ENCODE data around the gene PDE4D.
"Not testable (repeated sequence)": the region's sequence is repeated elsewhere in the genome, so short reads cannot be mapped to it uniquely, and the experiment has no call there.

The PDE4D gene

DNA sequence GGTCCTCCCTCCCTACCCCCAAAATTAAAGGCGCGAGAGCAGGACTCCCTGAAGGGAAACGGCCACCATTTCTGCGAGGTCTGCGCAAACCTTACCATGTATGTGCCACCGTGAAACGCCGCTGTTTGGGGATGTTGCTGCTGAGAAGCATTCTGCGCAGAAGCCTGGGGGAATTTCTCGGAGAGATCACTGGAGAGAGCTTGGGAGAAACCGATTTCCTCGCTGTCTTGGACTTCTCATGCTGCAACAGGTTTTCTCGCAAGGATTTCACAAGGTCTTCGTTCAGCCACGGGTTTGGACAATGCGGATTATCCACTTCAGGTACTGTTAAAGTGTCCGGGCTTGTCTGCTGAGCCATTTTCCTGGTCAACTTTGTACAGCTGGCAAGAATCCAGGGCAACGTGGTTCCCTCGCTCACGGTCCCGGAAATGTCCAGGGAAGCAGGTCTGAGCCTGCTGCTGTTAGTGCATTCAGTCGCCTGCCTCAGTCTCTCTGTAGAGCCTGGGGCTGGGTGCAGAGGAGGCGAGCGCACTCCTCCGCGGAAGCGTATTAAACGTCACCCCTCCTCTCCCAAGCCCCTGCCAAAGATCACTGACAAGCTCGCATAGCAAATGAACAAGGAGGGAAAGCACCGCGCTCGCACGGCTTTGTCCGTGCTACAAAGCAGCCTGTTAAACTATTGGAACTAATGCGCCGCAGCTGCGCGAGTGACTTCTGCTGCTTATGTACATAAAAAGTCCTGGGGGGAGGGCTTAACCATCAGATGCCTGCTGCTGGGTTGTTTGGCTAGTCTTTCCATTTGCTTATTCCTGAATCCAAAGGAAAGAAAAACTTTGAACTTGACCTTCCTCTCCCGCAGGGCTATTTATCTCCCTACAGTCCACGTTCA lies 125.1 kb downstream of the PDE4D start:
- no peak for DNase-seq (ENCODE audit: low read depth)

DNA sequence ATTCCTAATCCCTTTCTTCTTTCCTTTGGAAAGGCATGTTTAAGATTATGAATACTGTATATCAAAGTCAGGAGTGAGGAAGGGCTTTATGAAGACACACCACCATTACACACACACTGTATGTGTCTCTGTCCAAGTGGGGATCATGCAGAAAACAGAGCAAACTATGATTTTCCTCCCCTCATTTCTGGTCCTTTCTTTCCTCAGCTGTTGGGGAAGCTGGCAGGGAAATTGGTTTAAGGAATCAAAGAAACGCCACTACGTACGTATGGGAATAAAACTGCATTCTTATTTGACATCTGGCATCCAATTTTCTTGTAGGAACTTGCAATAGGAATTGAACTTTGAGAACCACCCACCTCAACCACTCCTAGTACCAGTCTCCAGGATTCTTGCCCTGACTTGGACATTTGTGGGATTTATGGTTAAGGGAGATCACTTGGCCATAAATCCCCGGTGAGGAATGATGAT lies 125.8 kb downstream of the PDE4D start:
- no peak for DNase-seq (ENCODE audit: low read depth)

DNA sequence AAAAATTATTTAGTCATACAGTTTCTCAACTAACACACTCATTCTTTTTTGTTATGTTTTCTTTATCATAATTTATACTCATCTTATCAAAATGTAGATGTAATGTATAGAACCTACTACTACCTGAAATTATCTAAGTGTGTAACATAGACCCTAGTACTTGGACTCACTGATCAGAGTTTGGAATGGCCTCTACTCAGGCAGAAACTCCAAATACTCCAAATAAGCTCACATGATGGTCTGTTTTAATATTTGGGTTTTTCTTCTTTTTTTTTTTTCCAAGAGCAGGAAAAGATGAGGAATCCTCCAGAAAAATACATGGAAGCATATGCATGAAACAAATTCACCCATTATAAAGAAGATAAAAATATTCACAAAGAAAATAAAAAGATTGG lies 126.3 kb downstream of the PDE4D start:
- no peak for DNase-seq (ENCODE audit: low read depth)

DNA sequence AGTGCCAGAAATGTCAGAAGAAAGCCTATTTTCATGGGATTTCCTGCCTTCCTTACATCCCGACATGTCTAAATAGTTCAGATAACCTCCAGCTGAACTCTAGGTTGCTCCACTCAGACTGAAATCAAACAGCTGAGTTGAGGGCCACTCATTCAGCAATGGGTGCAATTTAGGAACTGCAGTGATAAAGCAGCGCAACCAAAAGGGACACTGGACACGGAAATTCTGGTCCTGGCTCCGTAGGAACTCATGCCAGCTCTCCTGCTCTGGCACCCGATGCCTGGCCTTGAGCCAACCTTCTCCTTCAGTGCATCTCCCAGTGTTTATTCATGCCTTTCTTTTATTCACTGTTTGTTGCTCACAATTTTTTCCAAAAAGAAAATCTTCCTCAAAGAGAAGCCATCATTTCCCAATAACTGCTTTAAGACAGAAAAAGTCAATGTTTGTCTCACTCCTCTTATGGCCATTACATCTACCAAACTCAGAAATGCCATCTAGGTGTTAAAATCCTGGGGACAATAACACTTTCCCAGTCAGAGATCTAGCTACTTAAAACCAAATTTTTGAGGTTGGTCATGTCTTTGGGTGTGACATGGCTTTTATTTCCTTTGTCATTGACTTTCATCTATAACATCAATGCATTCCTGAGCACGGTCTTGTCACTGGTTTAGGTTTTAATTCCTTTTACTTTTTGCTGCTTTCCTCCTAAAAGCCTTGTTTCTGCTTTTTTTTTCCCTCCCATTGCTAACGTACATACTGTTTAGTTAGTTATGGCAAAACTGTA lies 126.9 kb downstream of the PDE4D start:
- no peak for DNase-seq (ENCODE audit: low read depth)

DNA sequence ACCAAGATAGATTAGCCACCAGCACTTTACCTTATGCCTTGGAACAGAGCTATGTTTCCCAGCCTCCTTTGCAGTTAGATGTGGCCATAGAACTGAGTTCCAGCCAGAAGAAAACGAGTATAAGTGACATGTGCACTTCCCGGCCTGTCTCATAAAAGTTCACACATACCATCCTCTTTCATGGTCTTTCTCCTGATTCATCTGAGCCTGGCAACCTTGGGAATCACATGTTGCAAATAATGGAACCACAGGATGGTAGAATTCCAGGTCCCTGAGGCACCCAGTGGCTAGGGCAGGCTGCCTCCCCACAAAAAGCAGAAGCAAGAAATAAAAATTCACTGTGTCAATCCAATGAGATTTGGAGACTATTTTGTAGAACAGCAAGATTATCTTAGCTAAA lies 128.1 kb downstream of the PDE4D start:
- no peak for DNase-seq (ENCODE audit: low read depth)

DNA sequence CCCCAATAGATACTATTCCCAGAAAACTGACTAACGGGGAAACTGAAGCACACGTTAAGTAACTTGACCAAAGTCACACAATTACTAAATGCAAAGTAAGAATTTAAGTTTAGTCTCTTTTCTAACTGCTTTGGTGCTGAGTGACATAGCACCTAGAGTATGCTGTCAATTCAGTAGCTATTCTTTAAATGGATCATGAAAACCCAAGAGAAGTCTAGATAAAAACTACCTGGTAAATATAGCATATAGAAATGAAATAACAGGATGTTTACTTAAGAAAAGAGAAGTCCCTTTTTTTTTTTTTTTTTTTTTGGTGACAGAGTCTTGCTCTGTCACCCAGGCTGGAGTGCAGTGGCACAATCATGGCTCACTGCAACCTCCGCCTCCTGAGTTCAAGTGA lies 129.2 kb downstream of the PDE4D start:
- DNase-seq (ENCODE audit: low read depth), result no peak

DNA sequence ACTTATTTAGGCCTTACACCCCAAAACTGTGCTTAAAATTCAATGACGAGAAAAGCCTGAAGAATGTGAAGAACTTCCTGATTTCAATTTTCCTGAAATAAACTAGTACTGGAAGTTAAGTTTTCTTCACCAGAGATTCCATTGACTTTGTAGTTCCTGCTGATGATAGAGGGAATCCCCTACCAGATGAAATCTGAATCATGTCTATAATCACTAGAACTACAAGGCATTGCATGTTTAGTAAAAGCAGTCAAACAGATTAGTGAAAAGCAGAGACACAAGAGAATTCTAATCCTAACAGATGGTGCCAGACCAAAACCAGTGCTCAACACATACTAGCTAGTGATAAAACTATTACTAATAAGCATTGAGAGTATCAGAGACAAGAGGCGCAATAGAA lies 130.0 kb downstream of the PDE4D start:
- no peak for DNase-seq (ENCODE audit: low read depth)

DNA sequence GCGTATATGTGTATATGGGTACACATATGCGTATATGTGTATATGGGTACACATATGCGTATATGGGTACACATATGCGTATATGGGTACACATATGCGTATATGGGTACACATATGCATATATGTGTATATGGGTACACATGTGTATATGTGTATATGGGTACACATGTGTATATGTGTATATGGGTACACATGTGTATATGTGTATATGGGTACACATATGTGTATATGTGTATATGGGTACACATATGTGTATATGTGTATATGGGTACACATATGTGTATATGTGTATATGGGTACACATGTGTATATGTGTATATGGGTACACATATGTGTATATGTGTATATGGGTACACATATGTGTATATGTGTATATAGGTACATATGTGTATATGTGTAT lies 131.3 kb downstream of the PDE4D start:
- DNase-seq (ENCODE audit: low read depth), result not testable (repeated sequence)

DNA sequence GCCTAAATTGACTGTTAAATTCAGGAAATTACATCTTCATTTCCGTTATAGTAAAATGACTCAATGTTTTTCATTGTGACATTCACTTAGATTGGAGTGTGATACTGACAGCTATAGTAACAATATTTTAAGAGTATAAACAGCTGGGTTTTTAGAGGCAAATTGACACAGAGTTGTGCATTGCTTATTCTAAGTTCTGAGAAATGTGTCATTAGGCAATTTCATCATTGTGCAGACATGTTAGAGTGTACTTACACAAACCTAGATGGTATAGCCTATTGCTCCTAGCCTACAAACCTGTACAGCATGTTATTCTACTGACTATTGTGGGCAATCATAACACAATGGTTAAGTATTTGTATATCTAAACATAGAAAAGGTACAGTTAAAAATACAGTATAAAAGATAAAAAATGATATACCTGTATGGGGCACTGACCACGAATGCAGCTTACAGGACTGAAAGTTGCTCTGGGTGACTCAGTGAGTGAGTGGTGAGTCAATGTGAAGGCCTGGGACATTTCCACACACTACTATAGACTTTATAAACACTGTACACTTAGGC lies 132.7 kb downstream of the PDE4D start:
- no peak for DNase-seq (ENCODE audit: low read depth)

DNA sequence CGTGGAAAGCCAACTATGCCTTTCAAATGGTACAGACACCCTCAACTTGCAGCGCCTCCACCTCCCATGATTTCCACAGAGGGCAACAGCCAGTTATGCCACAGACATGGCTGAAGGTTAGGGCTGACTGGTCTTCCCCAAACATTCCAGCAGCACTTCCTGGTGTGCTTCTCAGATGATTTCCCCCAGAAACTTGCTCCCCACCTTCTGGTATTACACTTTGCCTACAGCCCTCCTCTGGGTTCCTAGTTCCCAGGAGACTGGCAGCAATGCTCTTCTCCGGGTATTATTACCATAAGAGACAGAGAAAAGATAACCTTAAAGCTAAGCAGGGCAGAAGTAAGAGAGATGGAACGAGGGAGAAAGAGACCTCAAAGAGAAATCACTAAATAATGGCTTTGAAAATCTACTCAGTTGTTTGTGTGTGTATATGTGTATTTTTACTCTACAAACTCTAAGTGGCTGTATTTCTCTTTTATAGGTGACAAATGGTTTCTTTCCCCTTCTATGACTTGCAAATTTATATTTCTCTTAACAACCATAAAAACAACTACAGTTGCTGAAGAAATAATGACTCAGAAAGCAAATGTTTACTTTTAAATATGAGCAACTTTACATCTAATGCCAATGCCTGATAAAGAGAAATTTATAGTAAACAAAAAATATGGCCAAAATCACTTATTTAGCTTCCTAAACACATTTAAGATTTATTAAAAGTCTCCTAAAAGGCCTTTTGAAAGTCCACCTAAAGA lies 133.8 kb downstream of the PDE4D start:
- DNase-seq (ENCODE audit: low read depth), result no peak

DNA sequence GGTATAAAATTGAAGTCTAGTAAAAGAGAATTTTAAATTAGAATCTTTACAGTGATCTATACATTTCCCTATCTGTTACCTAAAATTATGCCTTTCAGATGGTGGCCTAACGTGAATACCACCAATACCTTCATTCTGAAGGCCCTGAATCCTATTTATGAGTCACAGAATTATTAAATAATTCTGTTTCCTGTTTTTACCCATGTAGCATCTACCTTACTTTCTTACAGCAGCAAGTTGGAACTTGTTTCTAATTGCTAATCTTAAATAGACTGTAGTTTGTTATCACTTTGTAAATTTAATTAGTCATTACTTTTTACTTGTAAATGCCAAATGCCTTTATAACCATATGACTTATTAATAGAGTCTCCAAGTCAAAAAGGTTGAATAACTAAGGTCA lies 135.0 kb downstream of the PDE4D start:
- no peak for DNase-seq (ENCODE audit: low read depth)

DNA sequence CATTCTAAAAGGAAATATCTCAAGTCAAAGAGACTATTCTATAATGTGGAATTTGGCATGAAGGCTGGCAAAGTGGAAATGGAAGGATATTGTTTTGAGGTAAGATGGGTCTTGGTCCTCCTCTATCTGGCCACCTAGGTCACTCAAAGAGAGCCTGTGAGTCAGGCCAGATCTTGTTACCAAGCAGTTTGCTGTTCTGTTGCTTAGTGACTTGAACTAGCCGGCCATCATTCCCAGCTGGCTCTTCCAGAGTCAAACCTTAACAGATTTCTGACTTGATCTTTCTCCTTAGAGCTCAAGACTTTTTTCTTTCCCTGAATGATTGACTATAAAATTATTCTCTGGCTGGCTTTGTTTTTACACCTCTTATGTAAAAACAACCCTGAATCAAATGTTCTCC lies 136.1 kb downstream of the PDE4D start:
- no peak for DNase-seq (ENCODE audit: low read depth)

DNA sequence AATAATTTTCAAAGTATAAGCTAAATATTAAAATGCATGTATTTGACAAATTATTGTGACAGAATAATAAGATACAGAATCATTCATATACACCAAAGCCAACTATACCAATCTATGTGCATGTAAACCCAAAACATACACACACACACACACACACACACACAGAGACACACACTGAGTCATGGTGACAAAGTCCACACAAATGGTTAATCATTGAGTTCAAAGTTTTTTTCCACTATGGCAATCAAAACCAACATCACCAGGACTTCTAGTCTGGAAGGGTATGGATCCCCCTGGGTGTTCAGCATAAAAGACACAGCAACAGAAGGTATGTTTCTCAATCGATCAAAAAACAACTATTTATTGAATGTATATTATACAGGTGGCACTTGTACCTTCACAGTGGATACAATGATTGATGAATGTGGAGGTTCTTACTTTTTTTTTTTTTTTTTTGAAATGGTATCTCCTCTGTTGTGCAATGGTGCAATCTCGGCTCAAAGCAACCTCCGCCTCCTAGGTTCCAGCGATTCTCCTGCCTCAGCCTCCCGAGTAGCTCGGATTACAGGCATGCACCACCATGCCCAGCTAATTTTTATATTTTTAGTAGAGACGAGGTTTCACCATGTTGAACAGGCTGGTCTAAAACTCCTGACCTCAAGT lies 137.0 kb downstream of the PDE4D start:
- DNase-seq (ENCODE audit: low read depth), result no peak

DNA sequence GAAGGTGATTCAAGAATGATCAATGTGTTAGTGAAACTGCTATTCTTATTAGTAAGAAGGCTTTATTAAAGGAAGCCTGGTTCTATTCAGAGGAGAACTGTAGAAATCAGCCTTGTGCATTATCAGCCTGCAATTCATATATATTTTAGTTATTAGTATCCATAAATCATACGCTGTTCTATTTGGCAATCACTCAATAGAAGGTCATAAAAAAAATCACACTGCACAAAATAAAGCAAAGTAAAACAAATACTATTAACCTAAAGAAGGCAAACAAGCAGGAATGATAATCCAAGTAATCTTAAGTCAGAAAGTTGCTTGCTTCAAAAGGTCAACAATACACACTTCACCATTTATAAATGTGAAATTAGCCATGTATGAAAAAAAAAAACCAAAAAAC lies 138.1 kb downstream of the PDE4D start:
- DNase-seq (ENCODE audit: low read depth), result no peak

DNA sequence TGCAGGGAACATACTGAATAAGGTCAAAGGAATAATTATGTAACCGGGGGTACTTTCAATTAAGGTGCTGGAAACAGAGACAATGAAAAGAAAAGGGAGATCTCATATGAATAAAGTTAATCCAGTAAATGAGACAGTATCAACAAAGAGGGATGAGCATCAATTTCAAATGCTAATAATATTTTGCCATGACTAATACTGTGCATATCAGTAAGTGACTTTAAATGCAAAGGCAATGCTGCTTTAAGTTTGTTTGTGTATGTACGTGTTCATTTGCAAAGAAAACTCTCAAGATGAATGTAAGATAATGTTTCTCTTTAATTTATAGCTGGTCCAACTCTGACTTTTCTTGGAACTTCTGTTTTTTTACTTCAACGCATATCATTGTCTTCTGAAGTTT lies 139.9 kb downstream of the PDE4D start:
- DNase-seq (ENCODE audit: low read depth), result no peak

DNA sequence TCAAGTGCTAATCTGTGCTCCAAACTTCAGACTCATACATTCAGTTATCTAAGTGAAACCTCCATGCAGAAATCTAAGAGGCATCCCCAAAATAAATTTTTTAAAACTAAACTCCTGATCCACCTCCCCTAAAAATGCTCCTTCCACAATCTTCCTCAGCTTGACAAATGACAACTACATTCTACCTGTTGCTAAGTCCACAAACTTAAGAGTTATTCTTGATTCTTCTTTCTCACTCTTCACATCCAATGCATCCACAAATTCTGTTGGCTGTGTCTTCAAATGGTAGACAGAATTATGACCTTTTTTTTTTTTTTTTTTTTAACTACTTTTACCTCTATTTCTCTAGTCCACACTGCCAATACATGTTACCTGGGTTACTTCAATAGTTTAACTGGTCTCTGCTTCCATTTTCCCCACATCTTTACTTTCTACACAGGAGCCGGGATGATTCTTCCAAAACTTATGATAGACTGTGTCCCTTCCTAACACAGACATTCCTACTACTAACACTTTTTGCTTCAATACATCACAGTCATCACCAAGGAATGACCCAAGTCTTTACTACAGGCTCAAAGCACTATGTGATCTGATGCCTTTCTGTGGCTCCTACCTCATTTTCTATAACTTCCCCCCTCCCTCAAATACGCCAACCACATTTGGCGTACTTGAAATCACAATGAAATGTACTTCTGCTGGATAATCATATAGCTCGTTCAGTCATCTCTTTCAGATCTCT lies 143.6 kb downstream of the PDE4D start:
- DNase-seq (ENCODE audit: low read depth), result no peak

DNA sequence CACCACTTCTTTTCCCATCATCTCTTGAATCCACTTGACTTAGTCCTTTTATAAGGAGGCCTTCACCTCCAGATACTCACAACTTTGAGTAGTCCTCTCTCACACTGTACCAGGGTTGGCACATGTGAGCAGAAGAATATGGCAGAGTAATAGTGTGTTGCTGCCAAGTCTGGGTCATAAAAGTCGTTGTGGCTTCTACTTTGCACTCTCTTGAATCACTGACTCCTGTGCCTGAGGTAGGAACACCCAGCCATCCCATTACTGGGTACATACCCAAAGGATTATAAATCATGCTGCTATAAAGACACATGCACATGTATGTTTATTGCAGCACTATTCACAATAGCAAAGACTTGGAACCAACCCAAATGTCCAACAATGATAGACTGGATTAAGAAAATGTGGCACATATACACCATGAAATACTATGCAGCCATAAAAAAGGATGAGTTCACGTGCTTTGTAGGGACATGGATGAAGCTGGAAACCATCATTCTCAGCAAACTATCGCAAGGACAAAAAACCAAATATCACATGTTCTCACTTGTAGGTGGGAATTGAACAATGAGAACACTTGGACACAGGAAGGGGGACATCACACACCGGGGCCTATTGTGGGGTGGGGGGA lies 145.4 kb downstream of the PDE4D start:
- not testable (repeated sequence) for DNase-seq (ENCODE audit: low read depth)

DNA sequence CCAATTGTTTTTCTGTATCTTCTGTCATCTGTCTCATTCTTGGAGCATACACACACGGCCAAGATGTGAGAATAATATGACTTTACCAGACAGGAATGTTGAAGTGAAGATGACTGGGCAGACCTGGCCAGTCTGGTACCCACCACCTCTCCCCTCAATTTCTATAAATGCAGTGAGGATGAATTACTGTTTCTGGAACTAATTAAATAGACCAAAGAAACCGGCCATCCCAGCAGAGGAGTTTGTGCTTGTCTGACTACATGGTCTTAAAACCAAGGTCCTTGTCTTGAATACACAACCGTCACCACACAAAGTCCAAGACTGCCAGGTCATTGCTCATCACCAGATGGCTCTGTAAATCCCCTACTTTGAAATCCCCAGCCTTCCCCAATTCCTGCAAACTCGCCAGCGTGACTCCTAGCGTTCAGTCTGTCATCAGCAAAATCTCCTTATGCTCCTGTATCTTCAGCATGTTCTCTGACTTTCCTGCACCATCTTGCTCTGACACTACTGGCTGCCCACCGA lies 147.2 kb downstream of the PDE4D start:
- no peak for DNase-seq (ENCODE audit: low read depth)

DNA sequence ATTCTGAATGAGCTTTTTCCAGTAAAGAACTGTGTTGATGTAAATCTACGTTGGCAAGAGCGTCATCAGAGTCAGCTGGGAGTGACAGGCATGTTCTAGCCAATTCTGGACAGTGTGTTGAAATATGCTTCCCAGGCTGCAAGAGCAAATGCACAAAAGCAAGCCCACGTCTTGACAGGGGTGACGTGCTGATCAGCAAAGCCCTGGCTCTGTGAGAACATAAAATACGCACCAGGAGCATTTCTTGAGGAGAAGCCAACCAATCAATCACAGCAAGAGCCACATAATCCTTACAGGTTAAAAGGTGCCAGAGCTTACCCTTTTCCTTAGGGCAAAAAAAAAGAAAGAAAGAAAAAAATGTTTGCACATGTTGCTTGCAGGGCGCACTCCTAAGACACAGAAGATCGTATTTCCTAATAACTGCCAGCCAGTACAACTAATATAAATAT lies 148.1 kb downstream of the PDE4D start:
- DNase-seq (ENCODE audit: low read depth), result no peak

DNA sequence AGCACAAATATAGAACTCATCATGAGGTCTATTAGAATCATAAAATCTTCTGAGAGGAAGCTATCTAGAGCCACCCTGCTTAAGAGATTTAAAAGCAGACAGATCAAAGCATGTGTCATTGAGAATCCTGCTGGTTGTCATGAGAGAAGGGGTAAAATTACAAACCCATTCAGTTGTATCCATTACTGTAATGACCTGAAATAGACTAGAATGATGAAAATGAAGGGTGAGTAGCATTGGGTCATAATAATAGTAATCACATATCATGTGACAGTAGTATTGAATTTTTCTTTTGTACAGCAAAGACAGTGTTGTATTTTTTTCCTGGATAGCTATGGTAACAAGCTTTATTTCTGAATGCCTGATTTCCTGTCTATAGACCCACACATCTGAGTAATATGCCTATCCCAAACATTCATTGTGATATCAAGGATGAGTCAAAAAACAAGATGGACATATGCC lies 149.0 kb downstream of the PDE4D start:
- DNase-seq (ENCODE audit: low read depth), result no peak
